Measurements from ENCODE around the gene PQBP1.
A peak's percentile ranks its signal among the peaks of the same experiment; 100 is the strongest.

Gene PQBP1

GRCh38 chrX:48927736-48928382 is 30.1 kb downstream of the PQBP1 start:
- no peak for DNase-seq
- Mint-ChIP-seq H3K9me3 (no peaks in the 10 kb centered on the region), H3K27me3 (no peaks in the 10 kb centered on the region), H3K4me1 (peaks cover 41% of the 10 kb centered on the region), H3K4me3 (no peak overlapping the region), H3K27ac (no peak overlapping the region)
- ATAC-seq: no peak

GRCh38 chrX:48933757-48934156 is 36.0 kb downstream of the PQBP1 start:
- Mint-ChIP-seq H3K4me3 (peak overlapping the region; percentile 44 to 75), H3K27ac (peak overlapping the region; percentile 72 to 74), H3K27me3 (no peaks in the 10 kb centered on the region), H3K9me3 (no peaks in the 10 kb centered on the region), H3K4me1 (peaks cover 60% of the 10 kb centered on the region)
- no peak for DNase-seq
- no peak for ATAC-seq

DNA sequence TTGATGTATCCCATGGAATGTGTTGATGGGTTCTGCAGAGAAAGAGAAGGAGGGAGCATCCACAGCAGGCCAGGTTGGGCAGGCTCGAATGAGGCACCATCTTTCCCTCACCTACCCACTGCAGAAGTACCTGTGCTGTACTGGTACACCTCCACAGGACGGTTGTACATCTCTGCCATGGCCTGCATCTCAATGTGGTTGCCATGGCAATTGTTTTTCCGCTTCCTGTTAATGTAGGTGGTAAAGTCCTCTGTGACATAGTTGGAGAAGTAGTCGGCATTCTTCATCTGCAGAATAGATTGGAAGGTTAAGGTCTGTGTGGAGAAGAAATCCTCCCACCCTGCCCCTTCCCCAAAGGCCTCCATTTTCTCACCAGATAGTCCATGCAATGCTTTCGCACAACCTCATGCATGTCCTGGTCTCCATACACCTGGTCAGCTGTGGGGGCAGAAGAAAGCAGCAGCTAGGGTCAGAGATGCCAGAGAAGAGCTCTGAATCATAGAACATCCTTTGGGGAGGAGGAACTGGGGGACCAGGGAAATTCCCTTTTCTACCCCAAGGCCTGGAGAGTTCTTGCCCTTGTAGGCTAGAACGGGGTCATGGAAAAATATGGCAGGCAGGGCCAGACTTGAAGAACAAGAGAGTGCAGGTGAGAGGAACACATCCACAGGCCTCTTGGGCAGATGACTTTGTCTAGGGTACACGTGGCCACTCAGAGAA is 37.0 kb downstream of the PQBP1 start:
- H3K4me1 Mint-ChIP-seq: peaks cover 70% of the 10 kb centered on the region
- H3K27me3 Mint-ChIP-seq: no peaks in the 10 kb centered on the region
- peak overlapping the region; percentile 95 to 99 for H3K27ac Mint-ChIP-seq
- H3K9me3 Mint-ChIP-seq: no peaks in the 10 kb centered on the region
- ATAC-seq (no peak), DNase-seq (peak in 1 of 2 donors; percentile 36)
- H3K4me3 Mint-ChIP-seq: peak overlapping the region; percentile 70 to 75

- H3K4me3 Mint-ChIP-seq: peak overlapping the region; percentile 70 to 75
- no peak for ATAC-seq
- no peaks in the 10 kb centered on the region for H3K27me3 Mint-ChIP-seq
- no peaks in the 10 kb centered on the region for H3K9me3 Mint-ChIP-seq
- H3K27ac Mint-ChIP-seq: peak overlapping the region; percentile 95 to 99
- peaks cover 75% of the 10 kb centered on the region for H3K4me1 Mint-ChIP-seq
- DNase-seq: no peak
These were observed 37.6 kb downstream of the PQBP1 start for GRCh38 chrX:48935301-48935670.

DNA sequence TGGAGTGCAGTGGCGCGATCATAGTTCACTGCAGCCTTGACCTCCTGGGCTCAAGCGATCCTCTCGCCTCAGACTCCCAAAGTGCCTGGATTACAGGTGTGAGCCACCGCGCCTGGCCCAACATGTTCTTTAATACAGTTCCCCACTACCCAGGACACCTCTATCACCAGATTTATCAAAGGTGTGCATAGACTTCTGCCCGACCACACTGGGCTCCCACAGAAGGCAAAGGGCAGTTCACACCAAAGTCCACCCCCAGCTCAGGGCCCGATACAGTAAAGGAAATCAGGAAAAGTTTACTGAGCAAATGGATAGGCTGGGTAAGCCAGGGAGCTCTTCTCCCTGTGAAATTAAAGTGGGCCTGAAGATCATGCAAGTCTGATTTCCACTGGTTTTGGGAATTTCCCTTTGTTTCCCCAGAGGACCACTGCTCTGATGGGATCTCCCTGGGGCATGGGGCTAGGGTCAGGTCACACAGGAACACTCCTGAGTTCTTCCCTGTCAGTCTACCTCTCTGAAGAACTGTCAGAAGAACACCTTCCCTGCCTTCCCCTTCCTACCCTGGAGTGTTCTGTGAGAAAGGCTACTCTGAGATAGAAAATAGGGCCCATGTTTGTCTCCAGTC is 38.8 kb downstream of the PQBP1 start:
- Mint-ChIP-seq H3K4me3 (peak overlapping the region; percentile 82 to 89), H3K27me3 (no peaks in the 10 kb centered on the region), H3K4me1 (peaks cover 86% of the 10 kb centered on the region), H3K9me3 (no peaks in the 10 kb centered on the region), H3K27ac (peak overlapping the region; percentile 89 to 99)
- DNase-seq: no peak
- no peak for ATAC-seq

- Mint-ChIP-seq H3K4me3 (peak overlapping the region; percentile 82 to 89), H3K9me3 (no peaks in the 10 kb centered on the region), H3K27ac (peak overlapping the region; percentile 95 to 99), H3K4me1 (peaks cover 94% of the 10 kb centered on the region), H3K27me3 (no peaks in the 10 kb centered on the region)
- peak; percentile 84 for ATAC-seq
- peak; percentile 89 to 95 for DNase-seq
These were observed 39.6 kb downstream of the PQBP1 start for GRCh38 chrX:48937054-48937907.

- Mint-ChIP-seq H3K4me1 (peaks cover 99% of the 10 kb centered on the region), H3K9me3 (no peaks in the 10 kb centered on the region), H3K4me3 (peak overlapping the region; percentile 82 to 89), H3K27ac (peak overlapping the region; percentile 95 to 99), H3K27me3 (no peaks in the 10 kb centered on the region)
- peak; percentile 56 for ATAC-seq
- peak; percentile 75 to 88 for DNase-seq
These were observed 41.1 kb downstream of the PQBP1 start for GRCh38 chrX:48938721-48939425.

GRCh38 chrX:48939524-48940228 is 41.9 kb downstream of the PQBP1 start:
- peak; percentile 43 to 55 for DNase-seq
- ATAC-seq: peak; percentile 11
- H3K4me1 Mint-ChIP-seq: peaks cover 99% of the 10 kb centered on the region
- H3K27me3 Mint-ChIP-seq: no peaks in the 10 kb centered on the region
- peak overlapping the region; percentile 82 to 89 for H3K4me3 Mint-ChIP-seq
- peak overlapping the region; percentile 95 to 99 for H3K27ac Mint-ChIP-seq
- H3K9me3 Mint-ChIP-seq: no peaks in the 10 kb centered on the region

DNA sequence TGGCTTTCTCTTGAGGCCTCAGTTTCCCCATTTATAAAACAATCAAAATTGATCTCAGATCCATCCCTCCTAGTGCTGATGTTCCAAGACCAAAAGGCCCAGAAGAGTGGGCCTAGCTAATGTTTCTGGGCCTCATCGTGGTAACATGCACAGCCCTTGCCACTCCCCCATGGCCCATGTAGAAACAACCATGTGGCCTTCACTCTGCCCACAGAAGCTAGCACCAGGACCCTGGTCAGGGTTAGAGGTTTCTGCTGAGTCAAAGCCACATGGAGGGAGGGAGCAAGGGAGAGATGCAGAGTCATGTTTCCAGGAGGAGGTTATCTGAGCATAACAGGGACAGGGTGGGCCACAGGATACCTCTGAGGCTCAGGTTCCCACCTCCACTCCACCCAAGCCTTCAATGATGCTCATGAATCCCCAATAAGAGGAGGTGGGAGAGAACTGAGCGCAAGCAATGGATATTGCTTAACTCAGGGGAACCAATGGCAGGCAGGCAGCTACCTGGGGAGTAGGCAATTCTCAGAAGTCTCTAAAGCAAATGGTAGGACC is 42.8 kb downstream of the PQBP1 start:
- ATAC-seq (no peak), DNase-seq (peak in 1 of 2 donors; percentile 43)
- Mint-ChIP-seq H3K9me3 (no peaks in the 10 kb centered on the region), H3K27ac (peak overlapping the region; percentile 81 to 99), H3K27me3 (no peaks in the 10 kb centered on the region), H3K4me1 (peaks cover 94% of the 10 kb centered on the region), H3K4me3 (peak overlapping the region; percentile 57 to 89)

- Mint-ChIP-seq H3K4me1 (peaks cover 88% of the 10 kb centered on the region), H3K4me3 (peak overlapping the region; percentile 74 to 80), H3K9me3 (no peaks in the 10 kb centered on the region), H3K27ac (peak overlapping the region; percentile 89 to 94), H3K27me3 (no peaks in the 10 kb centered on the region)
- no peak for ATAC-seq
- DNase-seq: no peak
These were observed 45.2 kb downstream of the PQBP1 start for GRCh38 chrX:48942895-48943294.

GRCh38 chrX:48945517-48946348 is 48.0 kb downstream of the PQBP1 start:
- Mint-ChIP-seq H3K9me3 (no peaks in the 10 kb centered on the region), H3K27me3 (no peaks in the 10 kb centered on the region), H3K4me3 (peak overlapping the region; percentile 54 to 64), H3K4me1 (peaks cover 66% of the 10 kb centered on the region), H3K27ac (peak overlapping the region in 1 of 2 donors; percentile 63)
- ATAC-seq (no peak), DNase-seq (peak in 1 of 2 donors; percentile 39)

DNA sequence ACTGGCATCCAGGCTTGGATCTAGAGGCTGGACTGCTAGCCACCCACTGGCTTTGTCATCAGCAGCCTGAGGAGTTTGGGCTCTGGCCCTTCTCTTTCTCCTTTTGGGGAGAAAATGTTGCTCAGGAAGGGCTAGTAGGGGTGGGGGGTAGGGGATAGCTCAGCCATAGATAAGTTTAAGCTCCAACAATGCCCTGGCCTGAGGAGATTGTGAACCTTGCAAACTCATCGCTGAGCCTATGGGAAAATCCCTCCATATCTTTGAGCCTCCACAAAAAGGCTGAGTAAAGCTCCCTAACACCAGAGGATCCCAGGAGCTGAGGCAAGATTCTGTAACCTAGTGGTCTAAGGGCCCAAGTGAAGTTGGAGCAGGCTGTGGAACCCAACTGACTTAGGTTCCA is 50.9 kb downstream of the PQBP1 start:
- DNase-seq: no peak
- H3K4me1 Mint-ChIP-seq: peaks cover 63% of the 10 kb centered on the region
- H3K27me3 Mint-ChIP-seq: no peaks in the 10 kb centered on the region
- no peak overlapping the region for H3K4me3 Mint-ChIP-seq
- ATAC-seq: no peak
- no peak overlapping the region for H3K27ac Mint-ChIP-seq
- H3K9me3 Mint-ChIP-seq: no peaks in the 10 kb centered on the region
